AML-193 (cell line): Measurements from ENCODE around the gene PCSK4.

Experiments used
- DNase-seq, 2 experiments: peaks; one replicate each; lab custom pipeline; 2025; lab: John Stamatoyannopoulos, UW

Gene PCSK4

GRCh38 chr19:1438035-1438932 is 51.9 kb downstream of the PCSK4 start, which contains the start of gene RPS15:
RPS15 (plus strand) TSS chr19:1438396; CDS start chr19:1438426, 30 bp downstream.
- DNase-seq = peak; percentile 83 to 92

GRCh38 chr19:1437609-1438008 is 52.5 kb downstream of the PCSK4 start:
- no peak for DNase-seq

GRCh38 chr19:1435378-1435989 is 54.7 kb downstream of the PCSK4 start:
- no peak for DNase-seq

GRCh38 chr19:1434577-1435060 is 55.5 kb downstream of the PCSK4 start:
- DNase-seq = no peak

GRCh38 chr19:1434040-1434366 is 56.1 kb downstream of the PCSK4 start:
- no peak for DNase-seq

GRCh38 chr19:1433119-1434039 is 56.8 kb downstream of the PCSK4 start:
- DNase-seq = no peak

- no peak for DNase-seq
Observed at GRCh38 chr19:1432507-1432887, 57.7 kb downstream of the PCSK4 start.

GRCh38 chr19:1431759-1432506 is 58.2 kb downstream of the PCSK4 start:
- DNase-seq = no peak
